ENCODE measurements around the gene ART4. TPM values are rescaled to one million over a fixed set of nuclear protein-coding genes. Genes with fewer than 3 reads are reported as not detected.
A peak's percentile ranks its signal among the peaks of the same experiment; 100 is the strongest.

Gene ART4, protein sequence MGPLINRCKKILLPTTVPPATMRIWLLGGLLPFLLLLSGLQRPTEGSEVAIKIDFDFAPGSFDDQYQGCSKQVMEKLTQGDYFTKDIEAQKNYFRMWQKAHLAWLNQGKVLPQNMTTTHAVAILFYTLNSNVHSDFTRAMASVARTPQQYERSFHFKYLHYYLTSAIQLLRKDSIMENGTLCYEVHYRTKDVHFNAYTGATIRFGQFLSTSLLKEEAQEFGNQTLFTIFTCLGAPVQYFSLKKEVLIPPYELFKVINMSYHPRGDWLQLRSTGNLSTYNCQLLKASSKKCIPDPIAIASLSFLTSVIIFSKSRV
- not detected in 2 replicates for total RNA-seq

DNA sequence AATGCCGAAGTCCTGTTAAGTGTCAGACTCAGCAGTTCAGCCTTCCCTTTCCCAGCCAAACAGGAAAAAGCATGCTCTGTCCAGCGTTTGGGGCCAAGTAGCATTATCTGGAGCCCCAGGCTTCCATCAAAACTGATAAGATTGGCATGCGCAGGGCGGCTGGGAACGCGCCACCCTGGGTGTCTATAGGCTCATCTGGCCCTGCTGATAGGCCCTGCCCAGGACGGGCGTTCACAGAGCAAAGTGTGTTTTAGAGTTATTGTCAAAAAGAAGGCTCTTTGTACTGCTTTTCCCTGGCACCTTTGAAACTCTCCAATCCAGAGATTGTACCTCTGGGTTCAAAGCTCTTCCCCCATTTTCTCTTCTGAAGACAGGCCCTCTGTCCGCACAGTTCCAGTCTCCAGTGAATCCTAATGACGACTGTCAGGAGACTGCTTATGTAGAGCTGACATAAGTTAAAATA, at the start of gene ART4:
ART4 (minus strand) TSS at position 102 of the 463 bp plus-strand sequence. CDS start 413 bp downstream, outside the sequence.
- Histone ChIP-seq H3K9me3 (ENCODE audit: low read depth, low read length) (no peaks in the 10 kb centered on the region), H3K4me3 (ENCODE audit: insufficient read depth, low read length) (no peak within 1 kb of the TSS), H3K79me2 (ENCODE audit: insufficient read depth, low read length) (no peaks in the 10 kb centered on the region), H3K27me3 (ENCODE audit: insufficient read depth, low read length) (no peaks in the 10 kb centered on the region), H3K4me1 (ENCODE audit: insufficient read depth, low read length) (peaks cover 10% of the 10 kb centered on the region), H3K27ac (ENCODE audit: low read depth, low read length) (no peak within 1 kb of the TSS), H2AFZ (ENCODE audit: low read length) (no peak within 1 kb of the TSS), H3K36me3 (ENCODE audit: insufficient read depth, low read length) (no peaks in the 10 kb centered on the region), H4K20me1 (ENCODE audit: insufficient read depth, low read length) (no peaks in the 10 kb centered on the region), H3K4me2 (ENCODE audit: insufficient read depth, low read length) (no peak within 1 kb of the TSS)
- TF ChIP-seq, protein P1, sequence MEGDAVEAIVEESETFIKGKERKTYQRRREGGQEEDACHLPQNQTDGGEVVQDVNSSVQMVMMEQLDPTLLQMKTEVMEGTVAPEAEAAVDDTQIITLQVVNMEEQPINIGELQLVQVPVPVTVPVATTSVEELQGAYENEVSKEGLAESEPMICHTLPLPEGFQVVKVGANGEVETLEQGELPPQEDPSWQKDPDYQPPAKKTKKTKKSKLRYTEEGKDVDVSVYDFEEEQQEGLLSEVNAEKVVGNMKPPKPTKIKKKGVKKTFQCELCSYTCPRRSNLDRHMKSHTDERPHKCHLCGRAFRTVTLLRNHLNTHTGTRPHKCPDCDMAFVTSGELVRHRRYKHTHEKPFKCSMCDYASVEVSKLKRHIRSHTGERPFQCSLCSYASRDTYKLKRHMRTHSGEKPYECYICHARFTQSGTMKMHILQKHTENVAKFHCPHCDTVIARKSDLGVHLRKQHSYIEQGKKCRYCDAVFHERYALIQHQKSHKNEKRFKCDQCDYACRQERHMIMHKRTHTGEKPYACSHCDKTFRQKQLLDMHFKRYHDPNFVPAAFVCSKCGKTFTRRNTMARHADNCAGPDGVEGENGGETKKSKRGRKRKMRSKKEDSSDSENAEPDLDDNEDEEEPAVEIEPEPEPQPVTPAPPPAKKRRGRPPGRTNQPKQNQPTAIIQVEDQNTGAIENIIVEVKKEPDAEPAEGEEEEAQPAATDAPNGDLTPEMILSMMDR (IDR thresholded peaks at IDR 0.05; ENCODE audit: extremely low read depth, low read depth, low read length): no peak
- DNase-seq (ENCODE audit: insufficient read length, low spot score, missing footprints): no peak

DNA sequence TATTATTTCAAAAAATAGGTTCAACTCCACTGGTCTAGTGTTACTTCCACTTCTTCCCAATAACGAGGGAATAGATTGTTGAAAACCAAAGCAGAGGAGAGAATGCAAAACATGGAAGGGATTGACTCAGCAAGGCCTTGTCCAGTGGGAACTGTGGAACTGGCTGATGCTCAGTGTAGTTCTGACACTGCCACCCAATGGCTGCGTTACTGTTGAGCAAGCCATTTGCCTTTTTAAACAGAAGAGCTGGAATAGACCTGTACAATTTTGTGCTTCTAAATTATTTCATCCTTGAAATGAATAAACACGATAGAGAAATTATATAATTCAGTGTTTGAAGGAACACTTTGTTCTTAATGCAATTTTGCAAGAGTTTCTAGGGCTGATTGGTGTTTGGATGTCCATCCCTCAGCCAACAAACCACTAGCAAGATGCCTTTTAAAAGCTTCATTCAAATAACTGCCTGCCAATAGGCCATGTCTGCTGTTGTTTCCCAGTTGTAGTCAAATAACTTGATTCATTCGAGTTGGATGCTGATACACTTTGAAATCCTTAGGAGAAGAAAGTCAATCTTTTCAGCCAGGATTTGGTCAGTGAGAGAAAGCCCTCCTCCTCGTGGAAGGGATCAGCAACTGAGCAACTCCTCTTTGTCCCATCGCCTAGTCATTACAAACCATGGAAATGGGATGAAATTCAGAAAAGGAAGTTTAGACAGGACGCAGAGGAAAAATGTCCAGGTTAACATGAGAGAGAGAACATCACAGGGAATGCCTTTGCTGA, 49.6 kb upstream of the ART4 start:
- Histone ChIP-seq H3K27me3 (ENCODE audit: insufficient read depth, low read length) (peaks cover 14% of the 10 kb centered on the region), H2AFZ (ENCODE audit: low read length) (peak overlapping the region; percentile 16), H3K9me3 (ENCODE audit: low read depth, low read length) (no peaks in the 10 kb centered on the region), H3K4me1 (ENCODE audit: insufficient read depth, low read length) (peaks cover 15% of the 10 kb centered on the region), H3K4me2 (ENCODE audit: insufficient read depth, low read length) (peak overlapping the region; percentile 6), H4K20me1 (ENCODE audit: insufficient read depth, low read length) (no peaks in the 10 kb centered on the region), H3K27ac (ENCODE audit: low read depth, low read length) (no peak overlapping the region), H3K4me3 (ENCODE audit: insufficient read depth, low read length) (no peak overlapping the region), H3K36me3 (ENCODE audit: insufficient read depth, low read length) (no peaks in the 10 kb centered on the region), H3K79me2 (ENCODE audit: insufficient read depth, low read length) (no peaks in the 10 kb centered on the region)
- no peak for DNase-seq (ENCODE audit: insufficient read length, low spot score, missing footprints)
- TF ChIP-seq, protein P1 (IDR thresholded peaks at IDR 0.05; ENCODE audit: extremely low read depth, low read depth, low read length): peak; percentile 32

DNA sequence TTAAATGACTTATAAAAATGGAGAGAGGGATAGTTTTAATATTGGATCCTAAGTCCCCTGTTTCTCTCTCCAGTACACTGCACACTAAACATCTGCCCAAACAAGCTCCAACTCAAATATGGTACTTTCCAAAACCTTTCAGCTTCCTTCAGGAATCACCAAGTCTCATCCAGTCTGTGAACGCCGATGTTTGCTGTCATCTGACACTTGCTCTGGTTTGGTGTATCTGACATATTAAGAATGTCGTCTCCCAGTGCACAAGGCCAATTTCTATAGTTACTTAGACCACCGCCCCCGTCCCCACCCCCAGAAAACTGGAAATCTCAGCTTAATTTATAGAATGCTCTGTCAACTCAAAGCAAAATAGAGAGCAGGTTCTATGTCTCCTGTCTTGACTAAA, 47.4 kb upstream of the ART4 start:
- H3K4me3 ChIP-seq (ENCODE audit: insufficient read depth, low read length): no peak overlapping the region
- H3K9me3 ChIP-seq (ENCODE audit: low read depth, low read length): no peaks in the 10 kb centered on the region
- H3K36me3 ChIP-seq (ENCODE audit: insufficient read depth, low read length): no peaks in the 10 kb centered on the region
- H4K20me1 ChIP-seq (ENCODE audit: insufficient read depth, low read length): no peaks in the 10 kb centered on the region
- peaks cover 10% of the 10 kb centered on the region for H3K4me1 ChIP-seq (ENCODE audit: insufficient read depth, low read length)
- no peaks in the 10 kb centered on the region for H3K79me2 ChIP-seq (ENCODE audit: insufficient read depth, low read length)
- H3K4me2 ChIP-seq (ENCODE audit: insufficient read depth, low read length): no peak overlapping the region
- DNase-seq (ENCODE audit: insufficient read length, low spot score, missing footprints): no peak
- peaks cover 21% of the 10 kb centered on the region for H3K27me3 ChIP-seq (ENCODE audit: insufficient read depth, low read length)
- TF ChIP-seq, protein P1 (IDR thresholded peaks at IDR 0.05; ENCODE audit: extremely low read depth, low read depth, low read length): no peak
- H3K27ac ChIP-seq (ENCODE audit: low read depth, low read length): no peak overlapping the region
- no peak overlapping the region for H2AFZ ChIP-seq (ENCODE audit: low read length)

DNA sequence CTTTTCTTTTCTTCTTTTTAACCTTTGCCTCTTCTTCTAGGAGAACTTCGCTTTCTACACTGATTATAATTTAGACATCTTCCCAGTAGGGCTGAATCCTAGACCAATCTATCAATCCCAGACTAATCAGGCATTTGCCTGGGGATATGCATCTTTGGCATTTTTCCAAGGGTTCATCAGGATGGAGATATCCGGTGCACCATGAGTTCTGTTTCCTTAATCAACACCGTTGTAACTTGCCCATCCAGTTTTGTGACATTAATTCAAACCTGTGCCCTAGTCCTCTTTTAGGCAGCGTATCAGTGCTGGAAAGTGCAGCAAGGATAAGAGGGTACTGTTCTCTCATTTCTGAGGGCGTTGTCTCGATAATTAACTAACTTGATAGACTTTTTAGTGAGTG, 42.9 kb upstream of the ART4 start:
- Histone ChIP-seq H2AFZ (ENCODE audit: low read length) (no peak overlapping the region), H3K27me3 (ENCODE audit: insufficient read depth, low read length) (peaks cover 21% of the 10 kb centered on the region), H3K9me3 (ENCODE audit: low read depth, low read length) (no peaks in the 10 kb centered on the region), H3K79me2 (ENCODE audit: insufficient read depth, low read length) (no peaks in the 10 kb centered on the region), H3K27ac (ENCODE audit: low read depth, low read length) (no peak overlapping the region), H4K20me1 (ENCODE audit: insufficient read depth, low read length) (no peaks in the 10 kb centered on the region), H3K4me1 (ENCODE audit: insufficient read depth, low read length) (peaks cover 24% of the 10 kb centered on the region), H3K4me3 (ENCODE audit: insufficient read depth, low read length) (peak overlapping the region; percentile 68), H3K4me2 (ENCODE audit: insufficient read depth, low read length) (peak overlapping the region; percentile 86), H3K36me3 (ENCODE audit: insufficient read depth, low read length) (no peaks in the 10 kb centered on the region)
- TF ChIP-seq, protein P1 (IDR thresholded peaks at IDR 0.05; ENCODE audit: extremely low read depth, low read depth, low read length): no peak
- no peak for DNase-seq (ENCODE audit: insufficient read length, low spot score, missing footprints)
